Omental fat pad (tissue), 4 donors: ENCODE results near the gene PRAC2. TPM values are rescaled to one million over a fixed set of nuclear protein-coding genes. Genes with fewer than 3 reads are reported as not detected.

Experiments
- ATAC-seq: fragments of 150-250 bp; one replicate; pipeline ENCODE4 v1.9.1; 2016; ENCODE audit warnings: mild to moderate bottlenecking, moderate library complexity; ENCODE audit not compliant: low FRiP score
- DNase-seq: peaks from one replicate; pipeline ENCODE4 v3.0.0-alpha.2; 2019; ENCODE audit warnings: low spot score
- CTCF ChIP-seq, 3 donors: fragments of 450-650 bp; IDR thresholded peaks; one replicate each; pipeline ENCODE4 v1.5.1; 2016 to 2017; ENCODE audit warnings: antibody characterized with exemption in 3 of 3, mild to moderate bottlenecking in 3 of 3, moderate library complexity in 2 of 3
- total RNA-seq, 4 donors: library from RNA; depleted of rRNA; stranded (reverse); fragments of >200 nt; gene quantifications; one replicate each; pipeline ENCODE4 v1.1.0, GENCODE V29; 2016

Gene PRAC2
- total RNA-seq, 4 donors from 2014 or later: not detected

GRCh38 chr17:48721009-48721402 lies 2.0 kb upstream of the PRAC2 start:
- no peak for TF ChIP-seq CTCF (IDR thresholded peaks at IDR 0.05)
- ATAC-seq: no peak

GRCh38 chr17:48722201-48722907 lies 631 bp upstream of the PRAC2 start, which contains the start of gene PRAC1:
TSS of gene PRAC1 (minus strand) at chr17:48722518. CDS start at chr17:48722392, 126 bp downstream.
- no peak for TF ChIP-seq CTCF (IDR thresholded peaks at IDR 0.05)
- DNase-seq (no peak), ATAC-seq (no peak)

More at GRCh38 chr17:48721009-48721402, 2.0 kb upstream of the PRAC2 start:
- DNase-seq: no peak

GRCh38 chr17:48723423-48724250 lies 652 bp downstream of the PRAC2 start:
- TF ChIP-seq CTCF (IDR thresholded peaks at IDR 0.05): no peak
- ATAC-seq (no peak), DNase-seq (no peak)

- TF ChIP-seq CTCF (IDR thresholded peaks at IDR 0.05): no peak
- DNase-seq (peak; percentile 80), ATAC-seq (peak; percentile 65)
These were observed 1.4 kb downstream of the PRAC2 start for GRCh38 chr17:48724251-48725003.

GRCh38 chr17:48725004-48725287 lies 2.0 kb downstream of the PRAC2 start:
- ATAC-seq (no peak), DNase-seq (no peak)

More at GRCh38 chr17:48725004-48725287, 2.0 kb downstream of the PRAC2 start:
- no peak for TF ChIP-seq CTCF (IDR thresholded peaks at IDR 0.05)
